ENCODE results near the gene FAM9A. TPM values are rescaled to one million over a fixed set of nuclear protein-coding genes. Genes with fewer than 3 reads are reported as not detected.

Gene FAM9A
- not detected in 2 replicates for total RNA-seq (2012; rRNA removed)

- no peaks in the 10 kb centered on the region for H3K36me3 ChIP-seq (ENCODE audit: insufficient read depth, low read length)
- H3K4me2 ChIP-seq (ENCODE audit: low read length) = no peak within 1 kb of the TSS
- H3K4me3 ChIP-seq (ENCODE audit: low read length) = no peak within 1 kb of the TSS
- H3K9me3 ChIP-seq (replicated peaks; ENCODE audit: low read length) = no peaks in the 10 kb centered on the region
- H3K9ac ChIP-seq (ENCODE audit: low read depth, low read length) = no peak within 1 kb of the TSS
- no peaks in the 10 kb centered on the region for H3K4me1 ChIP-seq (ENCODE audit: control insufficient read depth, insufficient read depth, low read length)
- no peaks in the 10 kb centered on the region for H3K27me3 ChIP-seq (ENCODE audit: control insufficient read depth, insufficient read depth, low read length)
Measured at GRCh38 chrX:8801041-8801599, at the start of gene FAM9A. TSS of gene FAM9A (minus strand) at chrX:8801383. CDS start at chrX:8800171, 1,212 bp downstream.

GRCh38 chrX:8850478-8850877 is 49.3 kb upstream of the FAM9A start:
- H3K27me3 ChIP-seq (ENCODE audit: control insufficient read depth, insufficient read depth, low read length) = no peaks in the 10 kb centered on the region
- no peak overlapping the region for H3K4me3 ChIP-seq (ENCODE audit: low read length)
- H3K36me3 ChIP-seq (ENCODE audit: insufficient read depth, low read length) = no peaks in the 10 kb centered on the region
- H3K9ac ChIP-seq (ENCODE audit: low read depth, low read length) = no peak overlapping the region
- no peak overlapping the region for H3K4me2 ChIP-seq (ENCODE audit: low read length)
- H3K4me1 ChIP-seq (ENCODE audit: control insufficient read depth, insufficient read depth, low read length) = no peaks in the 10 kb centered on the region
- H3K9me3 ChIP-seq (replicated peaks; ENCODE audit: low read length) = peaks cover 7% of the 10 kb centered on the region

DNA sequence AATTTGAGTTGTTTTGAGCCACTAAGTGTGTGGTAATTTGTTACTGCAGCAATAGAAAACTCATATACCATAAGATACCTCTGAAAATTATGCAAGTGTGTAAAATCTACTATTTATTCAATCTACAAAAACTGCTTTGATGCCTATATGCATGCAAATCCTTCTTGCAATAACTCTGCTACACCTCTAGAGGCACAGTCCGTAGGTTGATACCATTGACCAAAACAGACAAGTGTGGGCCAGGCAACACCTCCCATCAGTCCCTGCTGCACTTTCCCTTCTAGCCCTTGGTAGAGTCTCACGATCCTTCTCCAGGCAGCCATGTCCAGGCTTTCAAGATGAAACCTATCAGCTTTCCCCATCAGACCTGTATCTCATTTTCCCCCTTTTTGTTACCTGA is 48.8 kb upstream of the FAM9A start:
- Histone ChIP-seq H3K36me3 (ENCODE audit: insufficient read depth, low read length) (no peaks in the 10 kb centered on the region), H3K4me3 (ENCODE audit: low read length) (no peak overlapping the region), H3K9me3 (replicated peaks; ENCODE audit: low read length) (peaks cover 7% of the 10 kb centered on the region), H3K4me1 (ENCODE audit: control insufficient read depth, insufficient read depth, low read length) (no peaks in the 10 kb centered on the region), H3K4me2 (ENCODE audit: low read length) (no peak overlapping the region), H3K9ac (ENCODE audit: low read depth, low read length) (no peak overlapping the region), H3K27me3 (ENCODE audit: control insufficient read depth, insufficient read depth, low read length) (no peaks in the 10 kb centered on the region)

- Histone ChIP-seq H3K36me3 (ENCODE audit: insufficient read depth, low read length) (no peaks in the 10 kb centered on the region), H3K4me3 (ENCODE audit: low read length) (no peak overlapping the region), H3K27me3 (ENCODE audit: control insufficient read depth, insufficient read depth, low read length) (no peaks in the 10 kb centered on the region), H3K4me2 (ENCODE audit: low read length) (no peak overlapping the region), H3K4me1 (ENCODE audit: control insufficient read depth, insufficient read depth, low read length) (no peaks in the 10 kb centered on the region), H3K9ac (ENCODE audit: low read depth, low read length) (no peak overlapping the region), H3K9me3 (replicated peaks; ENCODE audit: low read length) (peaks cover 7% of the 10 kb centered on the region)
Measured at GRCh38 chrX:8849458-8849857, 48.3 kb upstream of the FAM9A start.

DNA sequence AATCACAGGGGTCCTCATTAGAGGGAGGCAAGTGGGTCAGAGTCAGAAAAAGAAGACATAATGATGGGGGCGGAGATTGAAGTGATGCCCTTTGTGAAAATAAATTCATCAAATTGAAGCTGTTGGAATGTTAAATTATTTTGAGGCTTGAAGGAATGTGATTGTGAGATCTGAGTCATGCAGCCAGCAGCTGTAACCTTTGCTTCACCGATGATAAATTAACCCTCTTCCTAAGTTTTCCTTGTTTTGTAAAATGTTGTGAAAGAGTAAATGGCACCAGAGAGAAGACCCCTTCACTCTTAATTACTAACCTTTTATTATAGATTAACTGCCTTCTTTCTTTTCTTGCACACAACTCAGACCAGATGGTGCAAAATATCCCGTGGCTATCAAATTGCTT is 47.7 kb upstream of the FAM9A start:
- Histone ChIP-seq H3K4me2 (ENCODE audit: low read length) (no peak overlapping the region), H3K9ac (ENCODE audit: low read depth, low read length) (no peak overlapping the region), H3K36me3 (ENCODE audit: insufficient read depth, low read length) (no peaks in the 10 kb centered on the region), H3K9me3 (replicated peaks; ENCODE audit: low read length) (peaks cover 7% of the 10 kb centered on the region), H3K4me3 (ENCODE audit: low read length) (no peak overlapping the region), H3K27me3 (ENCODE audit: control insufficient read depth, insufficient read depth, low read length) (no peaks in the 10 kb centered on the region), H3K4me1 (ENCODE audit: control insufficient read depth, insufficient read depth, low read length) (no peaks in the 10 kb centered on the region)

DNA sequence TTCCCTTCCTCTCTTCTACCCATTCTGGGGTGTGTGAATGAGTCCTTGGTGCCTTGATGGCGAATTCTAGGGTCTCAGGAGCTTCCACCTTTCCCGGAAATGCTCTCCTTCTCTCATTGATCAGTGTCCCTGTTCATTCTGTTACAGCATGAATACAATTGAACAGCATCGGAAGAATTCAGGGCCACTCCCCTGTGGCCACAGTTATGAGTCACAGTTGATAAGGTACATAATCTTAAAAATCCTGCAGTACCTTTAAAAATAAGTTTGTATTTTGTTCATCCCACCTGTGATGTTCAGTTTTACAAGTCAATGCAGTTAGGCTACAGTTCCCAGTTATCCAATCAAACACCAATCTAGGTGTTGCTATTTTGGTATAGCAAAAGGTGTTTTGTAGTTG is 47.3 kb upstream of the FAM9A start:
- H3K9me3 ChIP-seq (replicated peaks; ENCODE audit: low read length) = peaks cover 7% of the 10 kb centered on the region
- H3K9ac ChIP-seq (ENCODE audit: low read depth, low read length) = no peak overlapping the region
- no peak overlapping the region for H3K4me2 ChIP-seq (ENCODE audit: low read length)
- H3K4me1 ChIP-seq (ENCODE audit: control insufficient read depth, insufficient read depth, low read length) = no peaks in the 10 kb centered on the region
- no peaks in the 10 kb centered on the region for H3K36me3 ChIP-seq (ENCODE audit: insufficient read depth, low read length)
- no peak overlapping the region for H3K4me3 ChIP-seq (ENCODE audit: low read length)
- no peaks in the 10 kb centered on the region for H3K27me3 ChIP-seq (ENCODE audit: control insufficient read depth, insufficient read depth, low read length)

- Histone ChIP-seq H3K4me1 (ENCODE audit: control insufficient read depth, insufficient read depth, low read length) (no peaks in the 10 kb centered on the region), H3K36me3 (ENCODE audit: insufficient read depth, low read length) (no peaks in the 10 kb centered on the region), H3K27me3 (ENCODE audit: control insufficient read depth, insufficient read depth, low read length) (no peaks in the 10 kb centered on the region), H3K4me3 (ENCODE audit: low read length) (no peak overlapping the region), H3K4me2 (ENCODE audit: low read length) (no peak overlapping the region), H3K9me3 (replicated peaks; ENCODE audit: low read length) (peaks cover 7% of the 10 kb centered on the region), H3K9ac (ENCODE audit: low read depth, low read length) (no peak overlapping the region)
Measured at GRCh38 chrX:8847360-8847759, 46.2 kb upstream of the FAM9A start.

DNA sequence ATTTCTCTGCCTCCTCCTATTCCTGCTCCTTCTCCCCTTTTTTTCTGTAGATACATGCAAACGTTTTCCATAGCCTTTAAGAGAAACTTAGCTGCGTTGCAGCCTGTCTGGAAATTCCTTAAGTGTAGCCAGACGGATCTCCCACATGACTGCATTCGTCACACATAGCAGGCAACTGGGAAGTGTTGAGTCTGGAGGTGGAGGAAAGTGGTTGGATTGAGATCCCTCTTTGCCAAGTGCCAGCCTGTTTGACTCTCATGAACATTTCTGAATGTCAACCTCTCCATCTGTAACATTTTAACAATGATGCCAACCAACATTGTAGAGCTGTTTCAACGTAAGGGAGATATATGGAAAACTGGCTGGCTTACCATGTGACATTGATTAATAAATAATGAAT is 45.1 kb upstream of the FAM9A start:
- no peak overlapping the region for H3K4me2 ChIP-seq (ENCODE audit: low read length)
- no peak overlapping the region for H3K9ac ChIP-seq (ENCODE audit: low read depth, low read length)
- no peak overlapping the region for H3K4me3 ChIP-seq (ENCODE audit: low read length)

DNA sequence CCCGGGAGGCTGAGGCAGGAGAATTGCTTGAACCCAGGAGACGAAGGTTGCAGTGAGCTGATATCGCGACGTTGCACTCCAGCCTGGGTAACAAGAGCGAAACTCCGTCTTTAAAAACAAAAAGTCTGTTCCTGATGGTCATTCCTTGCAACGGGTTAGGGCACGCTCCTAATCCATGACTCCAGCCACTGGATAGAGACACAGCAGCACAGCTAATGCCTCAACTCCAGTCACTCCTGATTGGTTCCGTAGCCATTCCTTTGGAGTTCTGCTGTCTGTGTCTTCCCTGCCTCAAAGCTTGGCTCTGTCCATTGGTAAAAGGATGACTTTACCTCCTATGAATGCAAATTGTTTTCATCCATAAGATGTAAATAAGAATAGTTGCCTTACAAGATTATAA is 44.3 kb upstream of the FAM9A start:
- no peaks in the 10 kb centered on the region for H3K4me1 ChIP-seq (ENCODE audit: control insufficient read depth, insufficient read depth, low read length)
- H3K36me3 ChIP-seq (ENCODE audit: insufficient read depth, low read length) = no peaks in the 10 kb centered on the region
- peaks cover 4% of the 10 kb centered on the region for H3K9me3 ChIP-seq (replicated peaks; ENCODE audit: low read length)

More for the DNA sequence above, 45.1 kb upstream of the FAM9A start:
- H3K9me3 ChIP-seq (replicated peaks; ENCODE audit: low read length) = peaks cover 7% of the 10 kb centered on the region
- H3K27me3 ChIP-seq (ENCODE audit: control insufficient read depth, insufficient read depth, low read length) = no peaks in the 10 kb centered on the region
- H3K4me1 ChIP-seq (ENCODE audit: control insufficient read depth, insufficient read depth, low read length) = no peaks in the 10 kb centered on the region
- no peaks in the 10 kb centered on the region for H3K36me3 ChIP-seq (ENCODE audit: insufficient read depth, low read length)

GRCh38 chrX:8845060-8845459 is 43.9 kb upstream of the FAM9A start:
- no peak overlapping the region for H3K4me3 ChIP-seq (ENCODE audit: low read length)
- no peaks in the 10 kb centered on the region for H3K27me3 ChIP-seq (ENCODE audit: control insufficient read depth, insufficient read depth, low read length)
- no peak overlapping the region for H3K4me2 ChIP-seq (ENCODE audit: low read length)
- H3K9ac ChIP-seq (ENCODE audit: low read depth, low read length) = no peak overlapping the region
- no peaks in the 10 kb centered on the region for H3K36me3 ChIP-seq (ENCODE audit: insufficient read depth, low read length)
- H3K9me3 ChIP-seq (replicated peaks; ENCODE audit: low read length) = peaks cover under 1% of the 10 kb centered on the region
- no peaks in the 10 kb centered on the region for H3K4me1 ChIP-seq (ENCODE audit: control insufficient read depth, insufficient read depth, low read length)

More for the DNA sequence above, 44.3 kb upstream of the FAM9A start:
- Histone ChIP-seq H3K9ac (ENCODE audit: low read depth, low read length) (no peak overlapping the region), H3K4me3 (ENCODE audit: low read length) (no peak overlapping the region), H3K4me2 (ENCODE audit: low read length) (no peak overlapping the region), H3K27me3 (ENCODE audit: control insufficient read depth, insufficient read depth, low read length) (no peaks in the 10 kb centered on the region)

- no peaks in the 10 kb centered on the region for H3K36me3 ChIP-seq (ENCODE audit: insufficient read depth, low read length)
Measured at GRCh38 chrX:8844157-8844556, 43.0 kb upstream of the FAM9A start.

DNA sequence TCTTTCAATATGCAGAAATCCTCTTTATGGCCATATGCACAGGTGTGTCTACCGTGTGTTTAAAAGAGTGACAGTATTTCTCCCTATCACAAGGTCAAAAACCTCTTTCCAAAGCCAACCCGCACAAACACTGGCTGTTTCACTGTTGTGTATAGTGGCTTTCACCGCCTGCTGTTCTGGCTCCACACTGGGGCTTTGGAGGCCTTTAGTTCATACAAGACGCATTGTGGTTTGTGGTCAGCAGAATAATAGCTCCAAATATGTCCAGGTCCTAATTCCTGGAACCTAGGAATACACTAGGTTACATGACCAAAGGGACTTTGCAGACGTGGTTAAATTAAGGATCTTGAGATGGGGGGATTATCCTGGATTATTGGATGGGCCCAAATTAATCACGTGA is 40.7 kb upstream of the FAM9A start:
- H3K4me3 ChIP-seq (ENCODE audit: low read length) = no peak overlapping the region
- no peaks in the 10 kb centered on the region for H3K4me1 ChIP-seq (ENCODE audit: control insufficient read depth, insufficient read depth, low read length)
- no peaks in the 10 kb centered on the region for H3K27me3 ChIP-seq (ENCODE audit: control insufficient read depth, insufficient read depth, low read length)
- no peaks in the 10 kb centered on the region for H3K36me3 ChIP-seq (ENCODE audit: insufficient read depth, low read length)
- H3K9me3 ChIP-seq (replicated peaks; ENCODE audit: low read length) = no peaks in the 10 kb centered on the region
- no peak overlapping the region for H3K4me2 ChIP-seq (ENCODE audit: low read length)
- H3K9ac ChIP-seq (ENCODE audit: low read depth, low read length) = no peak overlapping the region

More at GRCh38 chrX:8844157-8844556, 43.0 kb upstream of the FAM9A start:
- Histone ChIP-seq H3K4me1 (ENCODE audit: control insufficient read depth, insufficient read depth, low read length) (no peaks in the 10 kb centered on the region), H3K9ac (ENCODE audit: low read depth, low read length) (no peak overlapping the region), H3K27me3 (ENCODE audit: control insufficient read depth, insufficient read depth, low read length) (no peaks in the 10 kb centered on the region), H3K9me3 (replicated peaks; ENCODE audit: low read length) (no peaks in the 10 kb centered on the region), H3K4me2 (ENCODE audit: low read length) (no peak overlapping the region), H3K4me3 (ENCODE audit: low read length) (no peak overlapping the region)

Data from skeletal muscle satellite cell (primary cell).